ENCODE results near the gene BUB1.
"Not testable (repeated sequence)": the region's sequence is repeated elsewhere in the genome, so short reads cannot be mapped to it uniquely, and the experiment has no call there.

The BUB1 gene

GRCh38 chr2:110690083-110690965 lies 12.5 kb upstream of the BUB1 start:
- DNase-seq (ENCODE audit: low read depth) = no peak

- no peak for DNase-seq (ENCODE audit: low read depth)
Observed at GRCh38 chr2:110688594-110689091, 10.8 kb upstream of the BUB1 start.

- DNase-seq (ENCODE audit: low read depth) = not testable (repeated sequence)
Observed at GRCh38 chr2:110687775-110688484, 10.1 kb upstream of the BUB1 start.

- no peak for DNase-seq (ENCODE audit: low read depth)
Observed at GRCh38 chr2:110682872-110683271, 5.0 kb upstream of the BUB1 start.

- DNase-seq (ENCODE audit: low read depth) = no peak
Observed at GRCh38 chr2:110682267-110682666, 4.4 kb upstream of the BUB1 start.

- DNase-seq (ENCODE audit: low read depth) = no peak
Observed at GRCh38 chr2:110680709-110681108, 2.8 kb upstream of the BUB1 start.

- no peak for DNase-seq (ENCODE audit: low read depth)
Observed at GRCh38 chr2:110679865-110680264, 2.0 kb upstream of the BUB1 start.

- DNase-seq (ENCODE audit: low read depth) = no peak
Observed at GRCh38 chr2:110679337-110679707, 1.5 kb upstream of the BUB1 start.

GRCh38 chr2:110678457-110679336 lies 834 bp upstream of the BUB1 start:
- DNase-seq (ENCODE audit: low read depth) = no peak

- no peak for DNase-seq (ENCODE audit: low read depth)
Observed at GRCh38 chr2:110677080-110677479, 783 bp downstream of the BUB1 start.

GRCh38 chr2:110675679-110676078 lies 2.2 kb downstream of the BUB1 start:
- DNase-seq (ENCODE audit: low read depth) = no peak

GRCh38 chr2:110674620-110675555 lies 3.0 kb downstream of the BUB1 start:
- no peak for DNase-seq (ENCODE audit: low read depth)

GRCh38 chr2:110673201-110673600 lies 4.7 kb downstream of the BUB1 start:
- no peak for DNase-seq (ENCODE audit: low read depth)

GRCh38 chr2:110670826-110671225 lies 7.0 kb downstream of the BUB1 start:
- no peak for DNase-seq (ENCODE audit: low read depth)

GRCh38 chr2:110669079-110669478 lies 8.8 kb downstream of the BUB1 start:
- DNase-seq (ENCODE audit: low read depth) = no peak

GRCh38 chr2:110667071-110667470 lies 10.8 kb downstream of the BUB1 start:
- no peak for DNase-seq (ENCODE audit: low read depth)

GRCh38 chr2:110664135-110664534 lies 13.7 kb downstream of the BUB1 start:
- no peak for DNase-seq (ENCODE audit: low read depth)

- DNase-seq (ENCODE audit: low read depth) = no peak
Observed at GRCh38 chr2:110662560-110662959, 15.3 kb downstream of the BUB1 start.

GRCh38 chr2:110660558-110660957 lies 17.3 kb downstream of the BUB1 start:
- no peak for DNase-seq (ENCODE audit: low read depth)

- no peak for DNase-seq (ENCODE audit: low read depth)
Observed at GRCh38 chr2:110659248-110659647, 18.6 kb downstream of the BUB1 start.

- no peak for DNase-seq (ENCODE audit: low read depth)
Observed at GRCh38 chr2:110657724-110658305, 20.0 kb downstream of the BUB1 start.

Data from GM04503 (cell line).